T-helper 9 cell (primary cell): ENCODE results near the gene NOLC1.

ENCODE experiments used
- DNase-seq: peaks from one replicate; pipeline ENCODE4 v3.0.0-alpha.2; 2020

Gene NOLC1

DNA sequence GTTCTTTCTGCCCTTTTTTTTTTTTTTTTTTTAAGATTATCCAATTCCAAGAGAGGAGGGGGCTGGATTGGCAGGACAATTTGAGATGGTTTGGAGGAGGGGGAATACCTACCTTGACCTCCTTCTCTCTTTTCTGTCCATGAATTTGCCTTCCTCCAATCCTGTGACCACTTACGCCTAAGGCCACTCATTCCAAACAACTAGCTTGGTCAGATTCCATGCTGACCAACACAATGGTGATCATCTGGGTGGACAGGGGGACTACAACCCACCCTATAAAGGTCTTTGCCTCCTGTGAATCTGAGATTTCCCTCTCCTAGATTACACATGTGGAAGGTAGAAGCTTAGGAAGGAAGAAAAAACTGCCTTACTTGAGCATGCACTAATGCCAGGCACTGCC is 29.7 kb upstream of the NOLC1 start:
- no peak for DNase-seq

GRCh38 chr10:102123223-102123622 is 29.0 kb upstream of the NOLC1 start:
- DNase-seq, result no peak

DNA sequence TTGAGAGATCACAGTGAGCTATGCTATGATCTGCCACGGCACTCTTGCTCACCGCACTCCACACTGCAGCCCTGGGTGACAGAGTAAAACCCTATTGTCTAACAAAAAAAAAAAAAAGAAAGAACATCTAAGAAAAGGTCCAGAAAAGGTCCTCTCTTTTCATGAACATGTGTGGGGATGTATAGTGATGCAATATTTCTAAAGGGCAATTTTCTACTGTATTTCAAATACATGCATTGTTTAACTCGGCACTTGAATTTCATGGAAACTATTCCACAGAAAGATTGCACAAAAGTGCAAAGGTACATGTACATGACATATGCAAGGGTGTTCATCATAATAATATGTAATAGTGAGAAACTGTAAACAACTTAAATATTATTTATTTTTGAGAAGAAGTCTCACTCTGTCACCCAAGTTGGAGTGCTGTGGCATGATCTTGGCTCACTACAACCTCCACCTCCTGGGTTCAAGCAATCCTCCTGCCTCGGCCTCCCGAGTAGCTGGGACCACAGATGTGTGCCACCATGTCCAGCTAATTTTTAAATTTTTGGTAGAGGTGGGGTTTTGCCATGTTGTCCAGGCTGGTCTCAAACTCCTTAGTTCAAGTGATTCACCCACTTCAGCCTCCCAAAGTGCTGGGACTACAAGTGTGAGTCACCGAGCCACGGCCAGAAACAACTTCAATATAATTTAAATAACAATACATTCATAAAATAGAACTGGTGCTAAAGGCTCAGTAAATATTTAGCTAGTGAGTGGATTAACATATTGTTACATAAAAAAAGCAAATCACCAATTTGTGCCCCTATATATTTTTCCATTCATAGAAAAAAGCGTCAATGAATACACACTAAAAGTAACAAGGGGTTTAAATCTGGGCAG is 20.7 kb upstream of the NOLC1 start:
- no peak for DNase-seq

DNA sequence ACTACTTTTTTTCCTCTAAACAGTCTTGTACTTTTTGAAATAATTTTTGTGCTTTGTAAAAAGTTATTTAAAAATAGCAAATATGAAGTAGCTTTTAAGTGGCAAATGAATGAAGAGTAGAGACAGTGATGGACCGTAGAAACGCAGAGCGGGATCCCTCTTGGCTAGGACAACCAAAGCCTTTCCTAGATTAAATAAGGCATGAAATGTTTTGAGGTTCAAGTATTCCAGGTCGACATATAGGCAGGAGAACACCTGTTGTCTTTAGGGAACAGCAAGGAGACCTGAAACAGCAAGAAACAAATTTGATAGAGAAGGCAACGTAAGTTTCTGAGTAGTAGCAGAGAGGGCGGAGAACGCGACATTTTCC is 20.0 kb upstream of the NOLC1 start:
- no peak for DNase-seq

DNA sequence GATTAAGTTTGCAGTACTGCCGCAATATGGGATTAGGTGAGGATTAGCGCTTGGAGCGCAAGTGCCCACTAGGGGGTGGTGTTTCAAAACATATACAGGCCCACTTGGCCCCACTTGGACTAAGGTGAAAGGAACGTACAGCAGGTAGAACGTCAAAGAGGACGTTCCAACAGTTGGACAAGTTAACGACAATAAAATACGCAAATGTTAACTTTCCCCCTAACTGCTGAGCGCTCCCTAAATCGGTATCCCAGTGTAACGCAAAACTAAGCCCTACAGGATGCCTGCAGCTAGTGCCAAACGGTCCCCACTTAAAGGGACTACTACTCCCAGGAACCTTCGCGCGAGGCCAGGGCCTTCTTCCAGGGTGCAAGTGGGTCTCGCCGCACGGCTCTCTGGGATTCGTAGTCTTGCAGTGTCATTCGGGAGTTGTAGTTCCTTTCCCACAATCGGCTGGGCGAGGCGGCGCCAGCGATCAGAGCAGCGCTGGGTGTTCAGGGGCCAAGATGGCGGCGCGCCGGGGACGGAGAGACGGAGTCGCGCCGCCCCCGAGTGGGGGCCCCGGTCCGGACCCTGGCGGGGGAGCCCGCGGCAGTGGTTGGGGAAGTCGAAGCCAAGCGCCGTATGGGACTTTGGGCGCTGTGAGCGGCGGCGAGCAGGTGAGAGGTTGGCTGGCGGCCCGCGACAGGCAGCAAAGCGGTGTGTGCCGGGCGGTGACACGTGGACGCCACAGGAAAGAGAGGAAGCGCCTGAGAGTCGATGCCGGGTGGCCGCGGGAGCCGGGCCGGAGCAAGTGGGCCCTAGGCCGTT is 19.4 kb upstream of the NOLC1 start, which contains the start of gene PPRC1:
Gene PPRC1, plus strand, starts transcription at position 478 of the 810 bp plus-strand sequence. Its CDS starts 29 bp downstream, at position 507.
- DNase-seq, result peak; percentile 93

DNA sequence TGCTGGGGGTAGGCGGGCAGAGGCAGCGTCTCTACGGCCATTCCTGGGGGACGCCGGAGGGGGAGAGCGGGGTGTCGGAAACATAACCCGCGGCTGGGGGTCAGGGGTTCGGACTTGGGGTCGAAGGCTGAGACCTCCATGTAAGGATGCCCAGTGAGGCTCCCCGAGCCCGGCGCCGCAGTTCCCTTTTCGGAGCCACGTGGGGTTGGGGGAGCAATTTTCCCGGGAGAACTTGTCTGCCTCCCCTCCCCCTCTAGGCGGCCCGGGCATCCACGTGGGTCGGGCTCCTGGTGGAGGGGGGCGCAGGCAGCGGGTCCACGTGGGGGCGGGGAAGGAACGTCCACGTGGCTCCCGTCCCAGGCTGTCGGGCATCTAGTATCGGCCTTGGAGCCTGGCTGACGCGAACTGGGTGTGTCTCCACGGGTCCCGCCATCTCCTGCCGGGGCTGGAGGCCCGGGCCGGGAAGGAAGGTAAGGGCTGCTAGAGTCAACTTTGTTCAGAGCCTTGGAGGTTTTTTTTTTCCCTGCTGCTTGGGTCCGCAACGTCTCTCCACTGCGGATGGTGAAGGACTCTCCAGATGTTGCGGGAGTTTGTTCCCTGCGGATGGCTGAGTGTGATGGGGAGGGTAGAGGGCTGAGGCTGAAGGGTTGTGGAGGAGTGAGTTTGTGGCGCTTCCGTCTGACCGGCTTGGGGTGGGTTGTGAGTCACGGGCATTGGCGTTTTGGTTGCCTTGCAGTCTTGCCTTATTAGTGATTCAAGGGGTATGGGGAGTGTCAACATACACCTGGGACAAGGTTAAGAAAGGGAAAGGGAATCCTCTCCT is 18.6 kb upstream of the NOLC1 start:
- DNase-seq, result no peak

- no peak for DNase-seq
Measured at GRCh38 chr10:102134416-102134815, 17.8 kb upstream of the NOLC1 start.

DNA sequence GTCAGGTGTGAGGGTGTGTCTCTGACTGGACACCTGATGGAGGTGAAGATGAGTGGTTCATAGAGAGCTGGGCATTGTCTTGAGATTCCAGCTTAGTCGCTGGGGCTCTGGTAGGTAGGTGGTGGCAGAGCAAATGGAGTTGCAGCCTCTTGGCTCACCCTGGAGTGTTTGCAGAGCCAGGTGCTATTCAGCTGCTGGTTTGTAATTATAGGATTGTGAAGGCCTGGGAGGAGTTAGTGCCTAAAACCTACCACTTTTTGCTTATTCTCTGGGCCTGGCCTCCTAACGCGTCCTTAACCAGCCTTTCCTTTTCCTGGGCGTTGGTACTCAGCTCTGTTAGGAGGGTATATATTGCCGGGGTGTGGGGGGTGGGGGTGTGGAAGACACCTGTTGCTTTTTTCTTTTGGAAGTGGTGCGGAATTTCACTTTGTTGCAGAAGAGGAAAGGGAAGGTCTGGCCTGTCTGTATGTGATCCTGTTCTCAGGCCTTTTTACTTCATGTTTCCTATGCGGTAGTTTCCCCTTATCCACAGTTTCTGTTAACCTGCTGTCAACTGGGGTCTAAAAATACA is 16.1 kb upstream of the NOLC1 start:
- DNase-seq, result no peak

GRCh38 chr10:102139281-102140110 is 12.7 kb upstream of the NOLC1 start:
- no peak for DNase-seq

DNA sequence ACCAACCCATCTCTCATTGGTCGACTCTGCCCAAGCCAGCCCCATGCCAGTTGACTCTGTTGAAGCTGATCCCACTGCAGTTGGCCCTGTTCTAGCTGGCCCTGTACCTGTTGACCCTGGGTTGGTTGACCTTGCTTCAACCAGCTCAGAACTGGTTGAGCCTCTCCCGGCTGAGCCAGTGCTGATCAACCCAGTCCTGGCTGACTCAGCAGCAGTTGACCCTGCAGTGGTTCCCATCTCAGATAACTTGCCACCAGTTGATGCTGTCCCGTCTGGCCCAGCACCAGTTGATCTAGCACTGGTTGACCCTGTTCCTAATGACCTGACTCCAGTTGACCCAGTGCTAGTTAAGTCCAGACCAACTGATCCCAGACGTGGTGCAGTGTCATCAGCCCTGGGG is 12.0 kb upstream of the NOLC1 start:
- DNase-seq, result no peak

GRCh38 chr10:102140913-102141540 is 11.2 kb upstream of the NOLC1 start:
- no peak for DNase-seq

DNA sequence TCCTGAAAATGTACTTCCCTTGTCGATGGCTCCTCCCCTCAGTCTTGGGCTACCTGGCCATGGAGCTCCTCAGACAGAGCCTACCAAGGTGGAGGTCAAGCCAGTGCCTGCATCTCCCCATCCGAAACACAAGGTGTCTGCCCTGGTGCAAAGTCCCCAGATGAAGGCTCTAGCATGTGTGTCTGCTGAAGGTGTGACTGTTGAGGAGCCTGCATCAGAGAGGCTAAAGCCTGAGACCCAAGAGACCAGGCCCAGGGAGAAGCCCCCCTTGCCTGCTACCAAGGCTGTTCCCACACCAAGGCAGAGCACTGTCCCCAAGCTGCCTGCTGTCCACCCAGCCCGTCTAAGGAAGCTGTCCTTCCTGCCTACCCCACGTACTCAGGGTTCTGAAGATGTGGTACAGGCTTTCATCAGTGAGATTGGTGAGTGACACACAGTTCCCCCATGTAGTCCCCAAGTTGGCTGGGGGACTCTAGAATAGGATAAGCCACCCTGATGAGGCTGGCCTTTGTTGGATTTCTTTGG is 10.5 kb upstream of the NOLC1 start:
- no peak for DNase-seq

- no peak for DNase-seq
Measured at GRCh38 chr10:102146971-102147428, 5.2 kb upstream of the NOLC1 start.

DNA sequence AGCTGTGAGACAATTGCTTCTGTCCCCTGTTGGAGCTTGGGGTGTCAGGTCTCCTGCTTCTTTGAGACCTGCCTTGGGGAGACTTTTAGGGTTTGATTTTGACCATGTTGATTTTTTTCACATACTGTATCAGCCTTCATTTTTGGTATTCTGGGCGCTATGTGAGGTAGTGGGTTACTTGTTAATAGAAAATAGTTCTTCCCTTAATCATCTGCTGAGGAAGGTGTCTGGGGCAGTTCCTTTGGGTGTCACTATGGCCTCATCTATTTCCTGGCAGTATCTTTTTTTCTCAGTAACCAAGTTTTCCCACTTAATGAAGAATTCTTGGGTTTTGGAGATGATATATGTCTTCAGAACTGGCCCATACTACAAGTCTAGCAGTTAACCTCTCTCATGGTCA is 4.6 kb upstream of the NOLC1 start:
- no peak for DNase-seq

DNA sequence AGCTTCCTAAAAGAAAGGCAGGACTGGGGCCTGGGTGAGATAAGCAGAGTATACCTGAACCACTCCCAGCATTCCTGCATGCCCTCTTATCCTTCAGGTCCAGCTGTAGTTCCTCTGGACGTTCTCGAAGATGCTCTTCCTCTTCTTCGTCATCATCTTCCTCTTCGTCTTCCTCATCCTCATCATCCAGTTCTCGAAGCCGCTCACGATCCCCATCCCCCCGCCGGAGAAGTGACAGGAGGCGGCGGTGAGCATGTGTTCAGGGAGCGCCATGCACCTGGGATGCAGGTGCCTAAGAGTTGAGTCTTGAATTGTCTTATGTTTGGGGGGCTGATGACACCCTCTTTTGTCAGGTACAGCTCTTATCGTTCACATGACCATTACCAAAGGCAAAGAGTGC is 3.9 kb upstream of the NOLC1 start:
- no peak for DNase-seq

- no peak for DNase-seq
Measured at GRCh38 chr10:102150970-102151773, 1.0 kb upstream of the NOLC1 start.

DNA sequence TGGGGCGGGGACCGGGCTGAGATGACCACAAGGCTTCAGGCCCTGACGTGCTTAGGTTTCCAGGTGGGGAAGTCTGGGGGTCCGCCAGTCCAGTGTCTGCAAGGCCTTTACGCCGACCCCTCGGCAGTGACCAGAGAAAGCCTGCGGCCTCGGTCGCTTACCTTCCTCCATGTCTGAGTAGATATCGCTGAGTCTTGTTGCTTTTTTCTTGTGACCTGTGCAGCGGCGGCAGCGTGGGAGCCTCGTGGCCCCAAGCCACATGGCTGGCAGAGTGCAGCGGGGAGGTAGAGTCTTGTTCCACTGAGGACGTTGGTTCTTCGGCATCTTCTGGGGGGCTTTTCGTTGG is 329 bp downstream of the NOLC1 start:
- DNase-seq, result no peak

GRCh38 chr10:102153093-102153620 is 968 bp downstream of the NOLC1 start:
- no peak for DNase-seq

- no peak for DNase-seq
Measured at GRCh38 chr10:102154466-102155116, 2.4 kb downstream of the NOLC1 start.
